ENCODE results near the gene HES6. TPM values are rescaled to one million over a fixed set of nuclear protein-coding genes. Genes with fewer than 3 reads are reported as not detected.

Gene HES6
- total and polyA plus RNA-seq, 2 of the 8 experiments (the other 6 are each of a cell fraction or from before 2014, with no cell fraction given): 32.6 to 36.3 TPM

DNA sequence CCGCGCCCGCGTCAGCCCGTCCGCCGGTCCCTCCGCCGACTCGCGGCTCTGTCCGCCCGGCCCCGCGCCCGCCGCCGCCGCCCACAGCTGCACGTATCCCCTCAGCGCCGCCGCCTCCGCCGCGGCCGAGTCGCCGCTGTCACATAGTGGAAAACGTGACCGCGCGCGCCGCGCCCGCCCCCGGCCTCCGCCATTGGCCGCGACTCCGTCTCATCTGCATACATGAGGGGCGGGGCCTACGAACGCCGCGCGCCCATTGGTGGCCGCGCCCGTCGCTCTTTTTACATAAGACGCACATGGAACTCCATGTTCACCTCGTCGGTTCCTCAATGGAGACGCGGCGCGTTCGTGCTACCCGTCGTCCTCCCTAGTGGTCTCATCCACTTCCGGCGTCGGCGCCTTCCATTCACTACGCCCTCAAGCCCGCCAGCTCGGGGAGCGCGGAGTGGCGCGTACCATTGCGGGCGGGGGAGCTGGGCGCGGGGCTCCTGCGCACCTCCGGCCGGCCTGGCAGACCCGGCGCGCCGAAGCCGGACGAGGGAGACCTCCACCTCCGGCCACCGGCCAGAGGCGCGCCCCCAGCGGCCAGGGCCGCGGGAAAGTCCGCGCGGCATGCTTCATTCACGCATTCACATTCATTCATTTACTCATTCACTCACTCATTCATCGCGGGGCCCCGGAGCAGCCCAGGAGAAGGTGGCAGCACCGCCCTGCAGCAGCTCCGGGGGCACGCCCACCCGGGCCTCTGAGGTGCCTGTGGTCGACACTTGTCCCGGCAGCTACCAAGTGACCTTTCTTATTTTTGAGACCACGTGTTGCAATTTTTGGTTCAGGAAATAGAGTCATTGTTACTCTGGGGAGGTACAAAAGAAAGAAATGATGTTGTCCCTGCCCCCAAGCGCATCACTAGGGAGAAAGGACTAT lies 49.1 kb upstream of the HES6 start (continued):
- peak in 1 of 2 experiments; percentile 97; a peak in 2 of 3 replicates for TF ChIP-seq EP300 (IDR thresholded peaks at IDR 0.05; ENCODE audit: borderline replicate concordance in 1 of 2, low read depth in 2 of 2, low read length in 2 of 2)
- TF ChIP-seq EGR1 (IDR thresholded peaks at IDR 0.05; ENCODE audit: borderline replicate concordance, low read depth, low read length): 0 out of 2 replicates have a peak, but pooled peaks have one; percentile 6
- TF ChIP-seq FOSL1 (IDR thresholded peaks at IDR 0.05; ENCODE audit: insufficient read depth, low read depth, low read length): no peak
- 0 out of 2 replicates have a peak, but pooled peaks have one; percentile 41 for TF ChIP-seq PHF8 (conservative IDR thresholded peaks at IDR 0.05; ENCODE audit: low read depth, low read length)
- no peak for TF ChIP-seq SUZ12 (IDR thresholded peaks at IDR 0.05; ENCODE audit: low read length)
- TF ChIP-seq RBBP5 (IDR thresholded peaks at IDR 0.05; ENCODE audit: borderline replicate concordance, low read depth, low read length): no peak
- TF ChIP-seq CEBPB (IDR thresholded peaks at IDR 0.05; ENCODE audit: low read depth, low read length): no peak; the same call in 1 of the 2 replicates
- TF ChIP-seq SIRT6 (IDR thresholded peaks at IDR 0.05; ENCODE audit: low read length): no peak
- TF ChIP-seq NANOG (IDR thresholded peaks at IDR 0.05; ENCODE audit: insufficient read depth, low read depth, low read length, poor library complexity, severe bottlenecking): peak; percentile 3
- TF ChIP-seq TCF12 (IDR thresholded peaks at IDR 0.05; ENCODE audit: low read depth, low read length): no peak
- peak; percentile 96 for TF ChIP-seq SP1 (IDR thresholded peaks at IDR 0.05; ENCODE audit: low read depth, low read length)
- TF ChIP-seq CTBP2 (IDR thresholded peaks at IDR 0.05; ENCODE audit: borderline replicate concordance, insufficient read depth, insufficient read length, low read length): no peak
- TF ChIP-seq SP4 (IDR thresholded peaks at IDR 0.05; ENCODE audit: low read length): peak; percentile 55; the same call in 1 of the 2 replicates
- peak; percentile 99 for TF ChIP-seq MAX (IDR thresholded peaks at IDR 0.05)
- TF ChIP-seq CREB1 (IDR thresholded peaks at IDR 0.05): peak; percentile 86
- peak; percentile 90 for TF ChIP-seq JUND (IDR thresholded peaks at IDR 0.05; ENCODE audit: low read length)
- peak; percentile 16; the same call in 1 of the 2 replicates for TF ChIP-seq SIX5 (IDR thresholded peaks at IDR 0.05; ENCODE audit: low read depth, low read length)
- TF ChIP-seq, protein P1, sequence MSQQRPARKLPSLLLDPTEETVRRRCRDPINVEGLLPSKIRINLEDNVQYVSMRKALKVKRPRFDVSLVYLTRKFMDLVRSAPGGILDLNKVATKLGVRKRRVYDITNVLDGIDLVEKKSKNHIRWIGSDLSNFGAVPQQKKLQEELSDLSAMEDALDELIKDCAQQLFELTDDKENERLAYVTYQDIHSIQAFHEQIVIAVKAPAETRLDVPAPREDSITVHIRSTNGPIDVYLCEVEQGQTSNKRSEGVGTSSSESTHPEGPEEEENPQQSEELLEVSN (IDR thresholded peaks at IDR 0.05): peak; percentile 67
- TF ChIP-seq KDM4A (IDR thresholded peaks at IDR 0.05; ENCODE audit: low read depth, low read length, severe bottlenecking): peak; percentile 54
- peak; percentile 36; the same call in 1 of the 2 replicates for TF ChIP-seq TBP (IDR thresholded peaks at IDR 0.05; ENCODE audit: low read depth, low read length)
